ENCODE data around the gene EPN2. TPM values are rescaled to one million over a fixed set of nuclear protein-coding genes. Genes with fewer than 3 reads are reported as not detected.
A peak's percentile ranks its signal among the peaks of the same experiment; 100 is the strongest.

Gene EPN2
- total RNA-seq, 1 experiment from 2014 or later: 35.6 TPM

DNA sequence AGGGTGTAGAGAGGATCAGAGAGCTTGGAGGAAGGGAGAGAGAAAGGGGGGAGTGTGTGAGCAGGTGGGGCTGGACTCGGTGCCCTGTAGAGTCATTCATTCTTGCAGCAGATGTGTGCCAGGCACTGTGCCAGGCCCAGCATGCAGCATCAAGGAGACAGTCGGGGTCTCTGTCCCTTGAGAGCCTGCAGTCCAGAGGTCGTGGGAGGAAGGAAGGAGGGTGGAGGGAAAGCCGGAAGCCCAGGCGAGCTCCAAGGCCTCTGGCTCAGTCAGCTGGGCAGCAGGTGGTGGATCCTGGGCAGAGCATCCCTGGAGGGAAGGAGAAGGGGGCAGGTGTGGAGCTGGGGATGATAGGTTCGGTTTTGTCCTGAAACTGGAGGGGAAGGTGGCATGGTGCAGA lies 27.5 kb downstream of the EPN2 start:
- intact Hi-C loops (cut with micrococcal nuclease; ENCODE audit: unreplicated experiment): no loop called here
- H3K36me3 ChIP-seq (ENCODE audit: control insufficient read depth, insufficient read depth, low read length): no peaks in the 10 kb centered on the region
- no peaks in the 10 kb centered on the region for H3K27me3 ChIP-seq (replicated peaks; ENCODE audit: control insufficient read depth, insufficient read depth, low read length)
- H3K4me3 Mint-ChIP-seq (ENCODE audit: unreplicated experiment): no peak overlapping the region
- peak overlapping the region; percentile 22 for H3K27ac Mint-ChIP-seq (ENCODE audit: unreplicated experiment)
- no peaks in the 10 kb centered on the region for H3K9me3 Mint-ChIP-seq (ENCODE audit: unreplicated experiment)
- TF ChIP-seq, protein P1, sequence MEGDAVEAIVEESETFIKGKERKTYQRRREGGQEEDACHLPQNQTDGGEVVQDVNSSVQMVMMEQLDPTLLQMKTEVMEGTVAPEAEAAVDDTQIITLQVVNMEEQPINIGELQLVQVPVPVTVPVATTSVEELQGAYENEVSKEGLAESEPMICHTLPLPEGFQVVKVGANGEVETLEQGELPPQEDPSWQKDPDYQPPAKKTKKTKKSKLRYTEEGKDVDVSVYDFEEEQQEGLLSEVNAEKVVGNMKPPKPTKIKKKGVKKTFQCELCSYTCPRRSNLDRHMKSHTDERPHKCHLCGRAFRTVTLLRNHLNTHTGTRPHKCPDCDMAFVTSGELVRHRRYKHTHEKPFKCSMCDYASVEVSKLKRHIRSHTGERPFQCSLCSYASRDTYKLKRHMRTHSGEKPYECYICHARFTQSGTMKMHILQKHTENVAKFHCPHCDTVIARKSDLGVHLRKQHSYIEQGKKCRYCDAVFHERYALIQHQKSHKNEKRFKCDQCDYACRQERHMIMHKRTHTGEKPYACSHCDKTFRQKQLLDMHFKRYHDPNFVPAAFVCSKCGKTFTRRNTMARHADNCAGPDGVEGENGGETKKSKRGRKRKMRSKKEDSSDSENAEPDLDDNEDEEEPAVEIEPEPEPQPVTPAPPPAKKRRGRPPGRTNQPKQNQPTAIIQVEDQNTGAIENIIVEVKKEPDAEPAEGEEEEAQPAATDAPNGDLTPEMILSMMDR (IDR thresholded peaks at IDR 0.05; ENCODE audit: insufficient read depth in 1 of 2, low read depth in 1 of 2, low read length in 1 of 2, severe bottlenecking in 1 of 2, unreplicated experiment in 1 of 2): no peak
- H3K27me3 Mint-ChIP-seq (ENCODE audit: insufficient read depth, unreplicated experiment): no peaks in the 10 kb centered on the region
- H3K4me3 ChIP-seq (ENCODE audit: low read depth, low read length): no peak overlapping the region
- peaks cover 12% of the 10 kb centered on the region for H3K36me3 Mint-ChIP-seq (ENCODE audit: insufficient read depth, unreplicated experiment)
- ChIA-PET POLR2A (no interaction called here), CTCF (no interaction called here)
- peaks cover 33% of the 10 kb centered on the region for H3K4me1 Mint-ChIP-seq (ENCODE audit: low read depth, unreplicated experiment)
- no peak for DNase-seq
- peaks cover 20% of the 10 kb centered on the region for H3K4me1 ChIP-seq
- no peaks in the 10 kb centered on the region for H3K9me3 ChIP-seq
- BruUV-seq (replicated peaks): no TSS peak

DNA sequence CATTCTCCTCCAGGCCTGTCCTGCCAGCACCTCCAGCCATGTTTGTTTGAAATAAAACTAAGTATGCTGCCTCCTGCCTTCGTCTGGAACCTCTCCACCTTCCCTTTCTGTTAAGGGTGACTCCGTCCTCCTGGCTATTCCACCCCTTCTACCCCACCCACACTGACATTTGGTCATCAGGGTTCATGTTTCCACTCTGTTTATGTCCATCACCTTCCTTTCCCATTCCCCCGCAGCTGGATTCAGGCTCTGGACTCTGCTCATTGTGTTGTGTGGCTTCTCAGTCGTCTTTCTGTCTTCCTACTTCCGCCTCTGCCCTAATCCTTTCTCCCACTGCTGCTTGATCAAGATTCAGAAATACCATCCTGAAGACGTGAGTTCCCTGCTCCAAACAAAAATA lies 28.6 kb downstream of the EPN2 start:
- no peaks in the 10 kb centered on the region for H3K9me3 Mint-ChIP-seq (ENCODE audit: unreplicated experiment)
- no peak overlapping the region for H3K27ac Mint-ChIP-seq (ENCODE audit: unreplicated experiment)
- H3K27me3 ChIP-seq (replicated peaks; ENCODE audit: control insufficient read depth, insufficient read depth, low read length): no peaks in the 10 kb centered on the region
- peaks cover 33% of the 10 kb centered on the region for H3K4me1 Mint-ChIP-seq (ENCODE audit: low read depth, unreplicated experiment)
- peaks cover 4% of the 10 kb centered on the region for H3K36me3 Mint-ChIP-seq (ENCODE audit: insufficient read depth, unreplicated experiment)
- no peak overlapping the region for H3K4me3 Mint-ChIP-seq (ENCODE audit: unreplicated experiment)
- no TSS peak for BruUV-seq (replicated peaks)
- H3K4me1 ChIP-seq: peaks cover 20% of the 10 kb centered on the region
- intact Hi-C loops (cut with micrococcal nuclease; ENCODE audit: unreplicated experiment): no loop called here
- ChIA-PET POLR2A (no interaction called here), CTCF (no interaction called here)
- no peaks in the 10 kb centered on the region for H3K27me3 Mint-ChIP-seq (ENCODE audit: insufficient read depth, unreplicated experiment)
- DNase-seq: no peak
- H3K4me3 ChIP-seq (ENCODE audit: low read depth, low read length): no peak overlapping the region
- H3K9me3 ChIP-seq: no peaks in the 10 kb centered on the region
- no peaks in the 10 kb centered on the region for H3K36me3 ChIP-seq (ENCODE audit: control insufficient read depth, insufficient read depth, low read length)
- TF ChIP-seq, protein P1 (IDR thresholded peaks at IDR 0.05; ENCODE audit: insufficient read depth in 1 of 2, low read depth in 1 of 2, low read length in 1 of 2, severe bottlenecking in 1 of 2, unreplicated experiment in 1 of 2): no peak

DNA sequence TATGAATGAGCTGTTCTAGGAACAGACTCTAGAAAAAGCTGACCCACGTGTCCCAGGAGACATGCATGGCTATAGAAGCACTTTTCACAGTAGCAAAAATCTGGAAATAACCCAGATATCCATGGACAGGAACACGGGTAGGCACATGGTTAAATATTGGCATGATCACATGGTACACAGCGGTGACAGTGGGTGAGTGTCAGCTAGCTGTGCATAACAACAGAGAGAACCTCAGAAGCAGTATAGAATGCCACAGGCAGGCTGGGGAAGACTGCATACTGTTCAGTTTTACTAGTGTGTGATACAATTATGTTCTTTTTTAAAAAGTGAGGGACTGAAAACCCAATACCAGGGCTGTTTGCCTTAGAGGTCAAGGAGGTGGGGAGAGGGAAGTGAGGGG lies 31.4 kb downstream of the EPN2 start:
- POLR2A ChIA-PET: no interaction called here
- no peaks in the 10 kb centered on the region for H3K9me3 ChIP-seq
- Mint-ChIP-seq H3K27me3 (ENCODE audit: insufficient read depth, unreplicated experiment) (no peaks in the 10 kb centered on the region), H3K27ac (ENCODE audit: unreplicated experiment) (no peak overlapping the region), H3K4me3 (ENCODE audit: unreplicated experiment) (no peak overlapping the region), H3K36me3 (ENCODE audit: insufficient read depth, unreplicated experiment) (peaks cover 6% of the 10 kb centered on the region), H3K9me3 (ENCODE audit: unreplicated experiment) (no peaks in the 10 kb centered on the region), H3K4me1 (ENCODE audit: low read depth, unreplicated experiment) (peaks cover 20% of the 10 kb centered on the region)
- no TSS peak for BruUV-seq (replicated peaks)
- TF ChIP-seq, protein P1 (IDR thresholded peaks at IDR 0.05; ENCODE audit: insufficient read depth in 1 of 2, low read depth in 1 of 2, low read length in 1 of 2, severe bottlenecking in 1 of 2, unreplicated experiment in 1 of 2): no peak
- peaks cover 10% of the 10 kb centered on the region for H3K4me1 ChIP-seq
- H3K36me3 ChIP-seq (ENCODE audit: control insufficient read depth, insufficient read depth, low read length): no peaks in the 10 kb centered on the region
- DNase-seq: no peak
- H3K4me3 ChIP-seq (ENCODE audit: low read depth, low read length): no peak overlapping the region
- CTCF ChIA-PET: no interaction called here
- intact Hi-C loops (cut with micrococcal nuclease; ENCODE audit: unreplicated experiment): no loop called here
- H3K27me3 ChIP-seq (replicated peaks; ENCODE audit: control insufficient read depth, insufficient read depth, low read length): no peaks in the 10 kb centered on the region
